Suprapubic skin (tissue), 3 donors: ENCODE data around the gene PRKN.

Experiments used
- EP300 ChIP-seq: sonication (generic); formaldehyde crosslinking; IDR thresholded peaks from one replicate; pipeline ENCODE4 v1.6.1; 2017; ENCODE audit warnings: antibody characterized with exemption
- TF ChIP-seq, protein P1 (sequence below), 2 donors: fragments of 200-600 bp in 1 of 2; fragments of 450-650 bp in 1 of 2; sonication (generic) in 1 of 2; IDR thresholded peaks; one replicate each; pipeline ENCODE4 v1.5.1; 2016 to 2019; ENCODE audit warnings: antibody characterized with exemption in 2 of 2, mild to moderate bottlenecking in 1 of 2, moderate library complexity in 1 of 2

GRCh38 chr6:162074641-162075275 is 652.8 kb downstream of the PRKN start:
- TF ChIP-seq, protein P1, sequence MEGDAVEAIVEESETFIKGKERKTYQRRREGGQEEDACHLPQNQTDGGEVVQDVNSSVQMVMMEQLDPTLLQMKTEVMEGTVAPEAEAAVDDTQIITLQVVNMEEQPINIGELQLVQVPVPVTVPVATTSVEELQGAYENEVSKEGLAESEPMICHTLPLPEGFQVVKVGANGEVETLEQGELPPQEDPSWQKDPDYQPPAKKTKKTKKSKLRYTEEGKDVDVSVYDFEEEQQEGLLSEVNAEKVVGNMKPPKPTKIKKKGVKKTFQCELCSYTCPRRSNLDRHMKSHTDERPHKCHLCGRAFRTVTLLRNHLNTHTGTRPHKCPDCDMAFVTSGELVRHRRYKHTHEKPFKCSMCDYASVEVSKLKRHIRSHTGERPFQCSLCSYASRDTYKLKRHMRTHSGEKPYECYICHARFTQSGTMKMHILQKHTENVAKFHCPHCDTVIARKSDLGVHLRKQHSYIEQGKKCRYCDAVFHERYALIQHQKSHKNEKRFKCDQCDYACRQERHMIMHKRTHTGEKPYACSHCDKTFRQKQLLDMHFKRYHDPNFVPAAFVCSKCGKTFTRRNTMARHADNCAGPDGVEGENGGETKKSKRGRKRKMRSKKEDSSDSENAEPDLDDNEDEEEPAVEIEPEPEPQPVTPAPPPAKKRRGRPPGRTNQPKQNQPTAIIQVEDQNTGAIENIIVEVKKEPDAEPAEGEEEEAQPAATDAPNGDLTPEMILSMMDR (IDR thresholded peaks at IDR 0.05) = no peak
- TF ChIP-seq EP300 = no peak
